Activated CD8-positive, alpha-beta memory T cell treated with anti-CD3 and anti-CD28 coated beads, Interleukin-2, amount 10 ng/mL, durations not matched to agents 7 days and 5 days (primary cell): ENCODE measurements around the gene FBXW2. TPM values are rescaled to one million over a fixed set of nuclear protein-coding genes. Genes with fewer than 3 reads are reported as not detected.

ENCODE experiments used
- total RNA-seq, 2 experiments: library from RNA; stranded (reverse); gene quantifications; one replicate each; pipeline ENCODE4 v1.2.3, GENCODE V29; 2021

Gene FBXW2
- total RNA-seq, 2 experiments from 2014 or later = 82.2 to 88.3 TPM

Other genes with a start within 250 kb of the FBXW2 start
- 100 to 1,000 TPM in 1 of 2 experiments, 10 to 100 TPM in 1; 79.8 to 138 TPM for gene CDK5RAP2, start 213.2 kb downstream of the FBXW2 start, total RNA-seq
- gene MEGF9, start 78.9 kb downstream of the FBXW2 start, total RNA-seq = 1 to 10 TPM; 6.4 to 6.7 TPM
- 10 to 100 TPM; 53.6 to 58.9 TPM for gene PSMD5, start 49.5 kb upstream of the FBXW2 start, total RNA-seq
- gene PHF19, start 83.8 kb upstream of the FBXW2 start, total RNA-seq = 100 to 1,000 TPM; 246 to 254 TPM
- gene TRAF1, start 133.4 kb upstream of the FBXW2 start, total RNA-seq = 100 to 1,000 TPM in 1 of 2 experiments, 10 to 100 TPM in 1; 59.6 to 114 TPM